Measurements from ENCODE around the gene ZNF229. TPM values are rescaled to one million over a fixed set of nuclear protein-coding genes. Genes with fewer than 3 reads are reported as not detected.
"Not testable (repeated sequence)": the region's sequence is repeated elsewhere in the genome, so short reads cannot be mapped to it uniquely, and the experiment has no call there.

ZNF229 gene
- total RNA-seq, 1 experiment from 2014 or later, result not detected

GRCh38 chr19:44462600-44463286 lies 14.5 kb upstream of the ZNF229 start:
- H3K9me3 ChIP-seq; H3K36me3 ChIP-seq (ENCODE audit: control insufficient read depth, insufficient read depth, low read length); H3K4me1 Mint-ChIP-seq (ENCODE audit: low read depth, unreplicated experiment); H3K4me3 Mint-ChIP-seq (ENCODE audit: unreplicated experiment); H3K36me3 Mint-ChIP-seq (ENCODE audit: insufficient read depth, unreplicated experiment); H3K4me1 ChIP-seq; H3K4me3 ChIP-seq (ENCODE audit: low read depth, low read length); intact Hi-C loops (cut with micrococcal nuclease; ENCODE audit: unreplicated experiment); BruUV-seq (replicated peaks); POLR2A ChIA-PET; H3K27me3 Mint-ChIP-seq (ENCODE audit: insufficient read depth, unreplicated experiment); CTCF ChIA-PET; H3K27ac Mint-ChIP-seq (ENCODE audit: unreplicated experiment); H3K27me3 ChIP-seq (replicated peaks; ENCODE audit: control insufficient read depth, insufficient read depth, low read length); DNase-seq: not testable (repeated sequence)
- peaks cover 56% of the 10 kb centered on the region for H3K9me3 Mint-ChIP-seq (ENCODE audit: unreplicated experiment)

GRCh38 chr19:44456016-44456415 lies 7.7 kb upstream of the ZNF229 start:
- H3K27me3 ChIP-seq (replicated peaks; ENCODE audit: control insufficient read depth, insufficient read depth, low read length); DNase-seq; H3K9me3 ChIP-seq; H3K36me3 ChIP-seq (ENCODE audit: control insufficient read depth, insufficient read depth, low read length); H3K4me3 Mint-ChIP-seq (ENCODE audit: unreplicated experiment); H3K4me1 ChIP-seq; BruUV-seq (replicated peaks); H3K36me3 Mint-ChIP-seq (ENCODE audit: insufficient read depth, unreplicated experiment); CTCF ChIA-PET; POLR2A ChIA-PET; H3K27me3 Mint-ChIP-seq (ENCODE audit: insufficient read depth, unreplicated experiment); H3K27ac Mint-ChIP-seq (ENCODE audit: unreplicated experiment); intact Hi-C loops (cut with micrococcal nuclease; ENCODE audit: unreplicated experiment); H3K4me1 Mint-ChIP-seq (ENCODE audit: low read depth, unreplicated experiment); H3K4me3 ChIP-seq (ENCODE audit: low read depth, low read length): not testable (repeated sequence)
- H3K9me3 Mint-ChIP-seq (ENCODE audit: unreplicated experiment), result peaks cover 35% of the 10 kb centered on the region

GRCh38 chr19:44455100-44455499 lies 6.8 kb upstream of the ZNF229 start:
- peaks cover 7% of the 10 kb centered on the region; the same call in 1 of the 2 replicates for H3K9me3 ChIP-seq
- no peaks in the 10 kb centered on the region for H3K4me1 Mint-ChIP-seq (ENCODE audit: low read depth, unreplicated experiment)
- H3K36me3 Mint-ChIP-seq (ENCODE audit: insufficient read depth, unreplicated experiment), result no peaks in the 10 kb centered on the region
- peaks cover 41% of the 10 kb centered on the region for H3K9me3 Mint-ChIP-seq (ENCODE audit: unreplicated experiment)
- BruUV-seq (replicated peaks), result no TSS peak
- intact Hi-C loops (cut with micrococcal nuclease; ENCODE audit: unreplicated experiment), result no loop called here
- H3K4me3 ChIP-seq (ENCODE audit: low read depth, low read length), result no peak overlapping the region
- ChIA-PET CTCF (no interaction called here), POLR2A (no interaction called here)
- H3K27me3 Mint-ChIP-seq (ENCODE audit: insufficient read depth, unreplicated experiment), result peaks cover 10% of the 10 kb centered on the region
- no peaks in the 10 kb centered on the region for H3K4me1 ChIP-seq
- DNase-seq, result no peak
- no peak overlapping the region for H3K27ac Mint-ChIP-seq (ENCODE audit: unreplicated experiment)
- no peak overlapping the region for H3K4me3 Mint-ChIP-seq (ENCODE audit: unreplicated experiment)
- TF ChIP-seq CTCF (IDR thresholded peaks at IDR 0.05; ENCODE audit: insufficient read depth in 1 of 2, low read depth in 1 of 2, low read length in 1 of 2, severe bottlenecking in 1 of 2, unreplicated experiment in 1 of 2), result no peak
- H3K36me3 ChIP-seq (ENCODE audit: control insufficient read depth, insufficient read depth, low read length), result no peaks in the 10 kb centered on the region
- no peaks in the 10 kb centered on the region for H3K27me3 ChIP-seq (replicated peaks; ENCODE audit: control insufficient read depth, insufficient read depth, low read length)

GRCh38 chr19:44452367-44452766 lies 4.1 kb upstream of the ZNF229 start:
- H3K4me3 Mint-ChIP-seq (ENCODE audit: unreplicated experiment), result no peak overlapping the region
- H3K36me3 ChIP-seq (ENCODE audit: control insufficient read depth, insufficient read depth, low read length), result no peaks in the 10 kb centered on the region

More at GRCh38 chr19:44452367-44452766, 4.1 kb upstream of the ZNF229 start:
- no peak for DNase-seq
- H3K27me3 ChIP-seq (replicated peaks; ENCODE audit: control insufficient read depth, insufficient read depth, low read length), result no peaks in the 10 kb centered on the region
- H3K27ac Mint-ChIP-seq (ENCODE audit: unreplicated experiment), result no peak overlapping the region
- no peaks in the 10 kb centered on the region for H3K36me3 Mint-ChIP-seq (ENCODE audit: insufficient read depth, unreplicated experiment)
- H3K4me1 Mint-ChIP-seq (ENCODE audit: low read depth, unreplicated experiment), result no peaks in the 10 kb centered on the region
- H3K27me3 Mint-ChIP-seq (ENCODE audit: insufficient read depth, unreplicated experiment), result peaks cover 13% of the 10 kb centered on the region
- no peak overlapping the region for H3K4me3 ChIP-seq (ENCODE audit: low read depth, low read length)
- POLR2A ChIA-PET, result no interaction called here
- intact Hi-C loops (cut with micrococcal nuclease; ENCODE audit: unreplicated experiment), result no loop called here
- peaks cover 12% of the 10 kb centered on the region; the same call in 1 of the 2 replicates for H3K9me3 ChIP-seq
- TF ChIP-seq CTCF (IDR thresholded peaks at IDR 0.05; ENCODE audit: insufficient read depth in 1 of 2, low read depth in 1 of 2, low read length in 1 of 2, severe bottlenecking in 1 of 2, unreplicated experiment in 1 of 2), result no peak
- H3K9me3 Mint-ChIP-seq (ENCODE audit: unreplicated experiment), result peaks cover 41% of the 10 kb centered on the region
- H3K4me1 ChIP-seq, result no peaks in the 10 kb centered on the region
- CTCF ChIA-PET, result no interaction called here
- no TSS peak for BruUV-seq (replicated peaks)
